Caco-2 (cell line): ENCODE measurements around the gene STAB2. TPM values are rescaled to one million over a fixed set of nuclear protein-coding genes. Genes with fewer than 3 reads are reported as not detected.

ENCODE experiments used
- BruUV-seq: library from RNA; stranded (reverse); fragments of 400-500 nt; replicated peaks from 2 replicates; lab custom pipeline; 2021; lab: Mats Ljungman, UMichigan
- CTCF ChIA-PET: fragments of 300-600 bp; sonication (Branson Sonifier 250); formaldehyde crosslinking; loops from one replicate; lab custom pipeline; 2022; ENCODE audit warnings: antibody characterized with exemption; lab: Charles Lee
- POLR2A ChIA-PET: fragments of 300-600 bp; sonication (Branson Sonifier 250); formaldehyde crosslinking; loops from one replicate; lab custom pipeline; 2022; ENCODE audit warnings: antibody characterized with exemption; lab: Charles Lee
- DNase-seq, 2 experiments: peaks; one replicate each; pipeline versions ENCODE4 v3.0.0 to v3.0.0-alpha.2; 2020 to 2022
- H3K27me3 ChIP-seq: replicated peaks from 2 replicates; pipeline ENCODE4 v1.6.0; 2011; ENCODE audit warnings: low read length; ENCODE audit not compliant: control insufficient read depth, insufficient read depth
- H3K36me3 ChIP-seq: 2 replicates; pipeline ENCODE4 v1.5.1; 2011; ENCODE audit warnings: low read length; ENCODE audit not compliant: control insufficient read depth, insufficient read depth
- H3K4me1 ChIP-seq: fragments of 250-450 bp; sonication (Bioruptor Pico); 2 replicates; pipeline ENCODE4 v1.5.1; 2020; ENCODE audit warnings: mild to moderate bottlenecking
- H3K4me3 ChIP-seq: 2 replicates; pipeline ENCODE4 v1.5.1; 2011; ENCODE audit warnings: low read depth, mild to moderate bottlenecking, control low read depth, low read length
- H3K9me3 ChIP-seq: fragments of 250-450 bp; sonication (Bioruptor Pico); 2 replicates; pipeline ENCODE4 v1.5.1; 2020; ENCODE audit warnings: mild to moderate bottlenecking, moderate library complexity
- H3K27ac Mint-ChIP-seq: one replicate; pipeline ENCODE4 v1.8.0; 2022; ENCODE audit warnings: mixed read lengths; ENCODE audit not compliant: unreplicated experiment
- H3K27me3 Mint-ChIP-seq: one replicate; pipeline ENCODE4 v1.8.0; 2022; ENCODE audit warnings: mixed read lengths; ENCODE audit not compliant: insufficient read depth, unreplicated experiment
- H3K36me3 Mint-ChIP-seq: one replicate; pipeline ENCODE4 v1.8.0; 2022; ENCODE audit warnings: mild to moderate bottlenecking, mixed read lengths; ENCODE audit not compliant: insufficient read depth, unreplicated experiment
- H3K4me1 Mint-ChIP-seq: one replicate; pipeline ENCODE4 v1.8.0; 2022; ENCODE audit warnings: low read depth, mixed read lengths; ENCODE audit not compliant: unreplicated experiment
- H3K4me3 Mint-ChIP-seq: one replicate; pipeline ENCODE4 v1.8.0; 2022; ENCODE audit warnings: mild to moderate bottlenecking, moderate library complexity, mixed read lengths; ENCODE audit not compliant: unreplicated experiment
- H3K9me3 Mint-ChIP-seq: one replicate; pipeline ENCODE4 v1.8.0; 2022; ENCODE audit warnings: mixed read lengths; ENCODE audit not compliant: unreplicated experiment
- intact Hi-C: fragments of 100-400 bp; cut with micrococcal nuclease; formaldehyde crosslinking; loops from one replicate; pipeline ENCODE4 v1.10.0; 2022; ENCODE audit not compliant: unreplicated experiment
- total RNA-seq: library from RNA; stranded (reverse); gene quantifications from 2 replicates; pipeline ENCODE4 v1.2.3, GENCODE V29; 2022
- TF ChIP-seq, protein P1 (sequence below), 2 experiments: fragments of 200-600 bp in 1 of 2; IDR thresholded peaks; 1 replicate in 1 of 2; 2 replicates in 1 of 2; pipeline versions ENCODE4 v1.5.1 to v1.8.0; 2011 to 2022; ENCODE audit warnings: antibody characterized with exemption in 1 of 2, control low read depth in 1 of 2, inconsistent platforms in 1 of 2, low read depth in 1 of 2, low read length in 1 of 2, mild to moderate bottlenecking in 1 of 2, moderate library complexity in 1 of 2; ENCODE audit not compliant: insufficient read depth in 1 of 2, severe bottlenecking in 1 of 2, unreplicated experiment in 1 of 2

The STAB2 gene
- total RNA-seq, 1 experiment from 2014 or later: 0.25 TPM

DNA sequence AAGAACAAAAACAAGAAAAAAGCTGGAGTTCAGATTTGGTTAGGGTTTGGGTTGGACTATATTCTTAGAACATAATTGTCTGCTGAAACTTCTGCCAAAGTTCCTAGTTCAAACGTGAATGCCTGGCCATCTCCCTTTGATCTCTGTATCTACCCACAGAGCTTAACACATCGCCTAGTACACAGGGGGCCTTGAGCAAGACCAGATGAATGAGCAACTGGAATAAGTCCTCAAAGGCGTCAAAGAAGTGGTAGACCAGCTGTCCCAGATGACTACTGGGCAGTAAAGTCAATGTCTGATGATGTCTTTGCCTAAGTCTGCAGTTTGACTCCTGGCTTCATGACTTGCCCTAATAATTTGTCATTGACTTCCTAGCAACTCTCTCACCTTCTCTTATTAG lies 13.9 kb upstream of the STAB2 start:
- H3K4me1 Mint-ChIP-seq: no peaks in the 10 kb centered on the region
- no peaks in the 10 kb centered on the region for H3K4me1 ChIP-seq
- BruUV-seq: no TSS peak
- ChIA-PET CTCF (no interaction called here), POLR2A (no interaction called here)
- H3K36me3 Mint-ChIP-seq: no peaks in the 10 kb centered on the region
- TF ChIP-seq, protein P1, sequence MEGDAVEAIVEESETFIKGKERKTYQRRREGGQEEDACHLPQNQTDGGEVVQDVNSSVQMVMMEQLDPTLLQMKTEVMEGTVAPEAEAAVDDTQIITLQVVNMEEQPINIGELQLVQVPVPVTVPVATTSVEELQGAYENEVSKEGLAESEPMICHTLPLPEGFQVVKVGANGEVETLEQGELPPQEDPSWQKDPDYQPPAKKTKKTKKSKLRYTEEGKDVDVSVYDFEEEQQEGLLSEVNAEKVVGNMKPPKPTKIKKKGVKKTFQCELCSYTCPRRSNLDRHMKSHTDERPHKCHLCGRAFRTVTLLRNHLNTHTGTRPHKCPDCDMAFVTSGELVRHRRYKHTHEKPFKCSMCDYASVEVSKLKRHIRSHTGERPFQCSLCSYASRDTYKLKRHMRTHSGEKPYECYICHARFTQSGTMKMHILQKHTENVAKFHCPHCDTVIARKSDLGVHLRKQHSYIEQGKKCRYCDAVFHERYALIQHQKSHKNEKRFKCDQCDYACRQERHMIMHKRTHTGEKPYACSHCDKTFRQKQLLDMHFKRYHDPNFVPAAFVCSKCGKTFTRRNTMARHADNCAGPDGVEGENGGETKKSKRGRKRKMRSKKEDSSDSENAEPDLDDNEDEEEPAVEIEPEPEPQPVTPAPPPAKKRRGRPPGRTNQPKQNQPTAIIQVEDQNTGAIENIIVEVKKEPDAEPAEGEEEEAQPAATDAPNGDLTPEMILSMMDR (IDR thresholded peaks at IDR 0.05; ENCODE audit: insufficient read depth in 1 of 2, low read depth in 1 of 2, low read length in 1 of 2, severe bottlenecking in 1 of 2, unreplicated experiment in 1 of 2): no peak
- DNase-seq: no peak
- H3K9me3 Mint-ChIP-seq: no peaks in the 10 kb centered on the region
- intact Hi-C loops: no loop called here
- H3K4me3 ChIP-seq: no peak overlapping the region
- no peaks in the 10 kb centered on the region for H3K27me3 ChIP-seq
- no peaks in the 10 kb centered on the region for H3K36me3 ChIP-seq
- H3K27ac Mint-ChIP-seq: no peak overlapping the region
- no peak overlapping the region for H3K4me3 Mint-ChIP-seq
- no peaks in the 10 kb centered on the region for H3K9me3 ChIP-seq
- H3K27me3 Mint-ChIP-seq: peaks cover 6% of the 10 kb centered on the region

DNA sequence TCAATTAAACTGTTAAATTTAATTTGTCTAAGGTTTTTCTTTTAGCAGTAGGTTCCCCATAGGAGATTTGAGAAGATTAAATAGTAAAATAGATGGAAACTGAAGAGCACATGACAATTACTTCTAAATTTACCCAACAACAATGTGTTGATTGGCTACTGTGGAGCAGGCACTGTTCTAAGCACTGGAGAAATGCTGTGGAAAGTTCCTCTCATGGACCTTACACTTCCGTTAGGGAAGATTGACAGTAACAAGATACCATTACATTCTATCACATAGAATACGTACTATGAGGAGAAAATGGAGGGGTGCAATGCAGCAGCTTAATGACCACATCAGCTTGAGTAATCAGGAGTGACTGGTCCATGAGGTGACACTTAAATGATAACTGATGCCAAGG lies 8.1 kb upstream of the STAB2 start:
- H3K27me3 Mint-ChIP-seq: peaks cover 20% of the 10 kb centered on the region
- POLR2A ChIA-PET: no interaction called here
- no peaks in the 10 kb centered on the region for H3K4me1 ChIP-seq
- H3K9me3 Mint-ChIP-seq: no peaks in the 10 kb centered on the region
- H3K27me3 ChIP-seq: no peaks in the 10 kb centered on the region
- no peak overlapping the region for H3K4me3 Mint-ChIP-seq
- H3K27ac Mint-ChIP-seq: no peak overlapping the region
- no peaks in the 10 kb centered on the region for H3K36me3 ChIP-seq
- no peak overlapping the region for H3K4me3 ChIP-seq
- no peak for DNase-seq
- BruUV-seq: no TSS peak
- no peaks in the 10 kb centered on the region for H3K36me3 Mint-ChIP-seq
- CTCF ChIA-PET: no interaction called here
- no peaks in the 10 kb centered on the region for H3K9me3 ChIP-seq
- intact Hi-C loops: no loop called here
- TF ChIP-seq, protein P1 (IDR thresholded peaks at IDR 0.05; ENCODE audit: insufficient read depth in 1 of 2, low read depth in 1 of 2, low read length in 1 of 2, severe bottlenecking in 1 of 2, unreplicated experiment in 1 of 2): no peak
- no peaks in the 10 kb centered on the region for H3K4me1 Mint-ChIP-seq

DNA sequence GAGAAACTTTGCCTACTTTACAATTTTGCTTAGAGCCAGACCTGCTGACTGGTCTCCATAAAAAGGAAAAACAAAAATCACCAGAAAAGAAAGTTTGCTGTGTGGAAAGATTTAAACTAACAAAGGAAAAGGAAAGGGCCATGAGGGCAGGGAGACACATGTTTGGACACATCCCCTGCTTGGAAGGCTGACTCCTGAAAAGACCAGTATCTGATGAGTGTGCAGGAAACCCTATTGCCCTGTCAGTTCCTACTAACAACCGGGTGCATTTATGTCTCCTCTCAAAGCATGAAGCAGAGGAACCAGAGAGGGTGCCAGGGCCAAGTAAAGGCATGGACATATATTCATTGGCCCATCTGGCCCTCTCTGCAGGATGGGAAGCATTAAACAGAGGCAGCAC lies 7.0 kb upstream of the STAB2 start:
- Histone ChIP-seq H3K4me1 (no peaks in the 10 kb centered on the region), H3K36me3 (no peaks in the 10 kb centered on the region), H3K4me3 (no peak overlapping the region), H3K9me3 (no peaks in the 10 kb centered on the region), H3K27me3 (no peaks in the 10 kb centered on the region)
- TF ChIP-seq, protein P1 (IDR thresholded peaks at IDR 0.05; ENCODE audit: insufficient read depth in 1 of 2, low read depth in 1 of 2, low read length in 1 of 2, severe bottlenecking in 1 of 2, unreplicated experiment in 1 of 2): no peak
- CTCF ChIA-PET: no interaction called here
- Mint-ChIP-seq H3K27me3 (peaks cover 23% of the 10 kb centered on the region), H3K36me3 (no peaks in the 10 kb centered on the region), H3K4me1 (no peaks in the 10 kb centered on the region), H3K9me3 (no peaks in the 10 kb centered on the region), H3K27ac (no peak overlapping the region), H3K4me3 (no peak overlapping the region)
- BruUV-seq: no TSS peak
- intact Hi-C loops: no loop called here
- POLR2A ChIA-PET: no interaction called here
- no peak for DNase-seq
